ENCODE data around the gene DPYD.

GRCh38 chr1:97379387-97380075 is 541.3 kb downstream of the DPYD start:
- no peak for TF ChIP-seq CTCF (IDR thresholded peaks at IDR 0.05)
- no peak for TF ChIP-seq POLR2A (IDR thresholded peaks at IDR 0.05)

Data from uterus (tissue), 2 donors.